A673 (cell line): Measurements from ENCODE around the gene SMIM5. TPM values are rescaled to one million over a fixed set of nuclear protein-coding genes. Genes with fewer than 3 reads are reported as not detected.

ENCODE experiments used
- BruUV-seq: library from RNA; stranded (reverse); fragments of 400-500 nt; replicated peaks from 2 replicates; lab custom pipeline; 2021; lab: Mats Ljungman, UMichigan
- CTCF ChIA-PET: fragments of 300-600 bp; sonication (Branson Sonifier 250); formaldehyde crosslinking; loops from one replicate; lab custom pipeline; 2022; ENCODE audit warnings: antibody characterized with exemption; lab: Charles Lee
- POLR2A ChIA-PET: fragments of 300-600 bp; sonication (Branson Sonifier 250); formaldehyde crosslinking; loops from one replicate; lab custom pipeline; 2022; ENCODE audit warnings: antibody characterized with exemption; ENCODE audit not compliant: low non-redundant PET; lab: Charles Lee
- DNase-seq: peaks from one replicate; pipeline ENCODE4 v3.0.0-alpha.2; 2015; ENCODE audit warnings: low spot score
- H3K27ac ChIP-seq: fragments of 200-600 bp; sonication (generic); 2 replicates; pipeline ENCODE4 v1.5.1; 2016; ENCODE audit warnings: mixed run types, low read depth, mild to moderate bottlenecking, mixed read lengths, antibody characterized with exemption, low read length; ENCODE audit not compliant: poor library complexity, severe bottlenecking
- H3K27me3 ChIP-seq: fragments of 200-600 bp; sonication (generic); replicated peaks from 2 replicates; pipeline ENCODE4 v1.6.1; 2017; ENCODE audit warnings: mixed run types, low read depth, mild to moderate bottlenecking, mixed read lengths, antibody characterized with exemption, low read length; ENCODE audit not compliant: insufficient read depth, poor library complexity
- H3K36me3 ChIP-seq: fragments of 200-600 bp; sonication (generic); 2 replicates; pipeline ENCODE4 v1.6.1; 2016; ENCODE audit warnings: mixed run types, mild to moderate bottlenecking, mixed read lengths, antibody characterized with exemption, low read length; ENCODE audit not compliant: insufficient read depth, poor library complexity, severe bottlenecking
- H3K4me1 ChIP-seq: fragments of 200-600 bp; sonication (generic); 2 replicates; pipeline ENCODE4 v1.6.1; 2017; ENCODE audit warnings: mixed run types, mild to moderate bottlenecking, mixed read lengths, antibody characterized with exemption, low read length; ENCODE audit not compliant: insufficient read depth, poor library complexity, severe bottlenecking
- H3K4me3 ChIP-seq: fragments of 200-600 bp; sonication (generic); 2 replicates; pipeline ENCODE4 v1.5.1; 2016; ENCODE audit warnings: low read depth, mixed run types, mild to moderate bottlenecking, mixed read lengths, low read length; ENCODE audit not compliant: poor library complexity, severe bottlenecking
- H3K9me3 ChIP-seq: fragments of 200-600 bp; sonication (generic); 2 replicates; pipeline ENCODE4 v1.6.1; 2016; ENCODE audit warnings: mixed run types, low read depth, mild to moderate bottlenecking, mixed read lengths, antibody characterized with exemption, low read length; ENCODE audit not compliant: poor library complexity, severe bottlenecking
- EZH2 ChIP-seq: fragments of 200-600 bp; sonication (generic); IDR thresholded peaks from 2 replicates; pipeline ENCODE4 v1.6.1; 2017; ENCODE audit warnings: borderline replicate concordance, low read depth, mild to moderate bottlenecking, mixed read lengths, antibody characterized with exemption, low read length; ENCODE audit not compliant: poor library complexity, severe bottlenecking
- intact Hi-C: fragments of 100-400 bp; cut with micrococcal nuclease; formaldehyde crosslinking; loops from one replicate; pipeline ENCODE4 v1.10.0; 2022; ENCODE audit not compliant: unreplicated experiment
- total RNA-seq: library from RNA; stranded (reverse); gene quantifications from 2 replicates; pipeline ENCODE4 v1.2.3, GENCODE V29; 2021
- TF ChIP-seq, protein P1 (sequence below): fragments of 300-800, 200-600 bp; sonication (generic); conservative IDR thresholded peaks from 2 replicates; pipeline ENCODE4 v1.5.1; 2017; ENCODE audit warnings: low read depth, mild to moderate bottlenecking, antibody characterized with exemption, low read length, moderate library complexity, mixed read lengths

Gene SMIM5
- total RNA-seq, 1 experiment from 2014 or later, result not detected

DNA sequence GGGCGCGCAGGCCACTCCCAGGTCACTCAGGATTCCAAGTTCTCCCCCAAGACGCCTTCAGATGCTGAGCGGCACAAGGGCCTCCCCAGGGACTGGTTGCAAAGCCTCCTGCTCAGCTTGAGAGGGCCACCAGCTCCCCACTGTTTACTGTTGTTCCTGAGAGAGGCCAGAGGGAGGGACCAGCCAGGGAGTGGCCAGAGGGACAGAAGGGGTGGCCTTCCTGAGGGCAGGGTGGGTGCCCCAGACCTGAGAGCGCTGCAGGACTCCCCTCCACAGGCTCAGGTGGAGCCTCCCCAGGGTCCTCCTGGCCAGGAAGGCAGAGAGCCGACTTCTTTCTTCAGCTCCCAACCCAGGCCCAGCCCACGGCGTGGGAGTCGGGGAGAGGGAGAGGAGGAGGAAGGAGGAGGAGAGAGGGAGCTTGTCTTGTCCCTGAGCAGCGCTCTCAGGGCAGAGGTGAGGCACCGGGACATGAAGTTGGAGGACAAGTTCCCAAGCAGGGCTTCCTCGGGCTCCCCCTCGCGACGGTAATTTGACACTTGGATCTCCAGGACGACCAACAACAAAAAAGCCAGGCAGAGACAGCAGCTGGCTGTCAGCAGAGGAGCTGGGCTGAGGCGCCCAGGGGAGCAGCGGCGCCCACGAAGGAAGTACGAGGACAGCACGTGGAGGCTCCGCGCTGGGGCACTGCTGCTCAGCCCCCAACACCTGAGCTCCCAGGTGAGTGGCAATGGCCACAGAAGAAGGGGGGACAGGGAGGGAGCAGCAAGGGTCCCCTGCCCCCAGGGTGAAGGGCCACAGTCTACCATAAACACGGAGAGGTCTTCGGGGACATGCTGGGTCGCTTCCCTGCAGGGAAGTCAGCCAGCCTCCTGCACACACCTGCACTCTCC lies 497 bp downstream of the SMIM5 start:
- ChIA-PET POLR2A (no interaction called here), CTCF (interaction anchor here (0.6 to 2.9 kb wide), 20 partner anchors 9 to 272 kb away, joined by 3 to 95 read pairs (median 4); partner anchors contain the start of genes RECQL5, SAP30BP and TMEM94)
- BruUV-seq, result no TSS peak
- H3K36me3 ChIP-seq, result no peaks in the 10 kb centered on the region
- H3K4me3 ChIP-seq, result peak overlapping the region; percentile 22
- peak; percentile 94 for DNase-seq
- no peaks in the 10 kb centered on the region for H3K9me3 ChIP-seq
- no peak overlapping the region for H3K27ac ChIP-seq
- TF ChIP-seq, protein P1, sequence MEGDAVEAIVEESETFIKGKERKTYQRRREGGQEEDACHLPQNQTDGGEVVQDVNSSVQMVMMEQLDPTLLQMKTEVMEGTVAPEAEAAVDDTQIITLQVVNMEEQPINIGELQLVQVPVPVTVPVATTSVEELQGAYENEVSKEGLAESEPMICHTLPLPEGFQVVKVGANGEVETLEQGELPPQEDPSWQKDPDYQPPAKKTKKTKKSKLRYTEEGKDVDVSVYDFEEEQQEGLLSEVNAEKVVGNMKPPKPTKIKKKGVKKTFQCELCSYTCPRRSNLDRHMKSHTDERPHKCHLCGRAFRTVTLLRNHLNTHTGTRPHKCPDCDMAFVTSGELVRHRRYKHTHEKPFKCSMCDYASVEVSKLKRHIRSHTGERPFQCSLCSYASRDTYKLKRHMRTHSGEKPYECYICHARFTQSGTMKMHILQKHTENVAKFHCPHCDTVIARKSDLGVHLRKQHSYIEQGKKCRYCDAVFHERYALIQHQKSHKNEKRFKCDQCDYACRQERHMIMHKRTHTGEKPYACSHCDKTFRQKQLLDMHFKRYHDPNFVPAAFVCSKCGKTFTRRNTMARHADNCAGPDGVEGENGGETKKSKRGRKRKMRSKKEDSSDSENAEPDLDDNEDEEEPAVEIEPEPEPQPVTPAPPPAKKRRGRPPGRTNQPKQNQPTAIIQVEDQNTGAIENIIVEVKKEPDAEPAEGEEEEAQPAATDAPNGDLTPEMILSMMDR, result peak; percentile 79
- TF ChIP-seq EZH2, result no peak
- no peaks in the 10 kb centered on the region for H3K27me3 ChIP-seq
- peaks cover 14% of the 10 kb centered on the region for H3K4me1 ChIP-seq
- intact Hi-C loops, result loop anchor here (1.0 kb wide), 1 partner anchor 114 kb away; no protein-coding TSS in a partner anchor

DNA sequence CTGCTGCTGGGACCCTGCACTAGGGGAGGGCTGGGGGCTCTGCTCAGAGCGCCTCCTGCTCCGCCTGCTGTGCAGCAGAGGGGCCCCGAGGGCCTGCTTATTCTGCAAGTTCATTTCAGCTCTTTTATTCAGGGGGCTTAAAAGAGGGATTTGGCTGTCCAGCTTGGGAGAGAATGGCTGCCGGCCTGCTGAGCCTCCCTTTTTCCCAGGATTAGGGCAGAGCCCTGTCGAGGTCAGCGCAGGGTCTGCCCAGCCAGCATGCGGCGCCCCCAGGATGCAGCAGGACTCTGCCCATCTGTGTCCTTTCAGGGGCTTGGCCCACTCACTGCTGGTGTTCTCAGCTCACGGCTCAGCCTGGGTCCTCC lies 1.1 kb downstream of the SMIM5 start:
- no peak overlapping the region for H3K27ac ChIP-seq
- no TSS peak for BruUV-seq

DNA sequence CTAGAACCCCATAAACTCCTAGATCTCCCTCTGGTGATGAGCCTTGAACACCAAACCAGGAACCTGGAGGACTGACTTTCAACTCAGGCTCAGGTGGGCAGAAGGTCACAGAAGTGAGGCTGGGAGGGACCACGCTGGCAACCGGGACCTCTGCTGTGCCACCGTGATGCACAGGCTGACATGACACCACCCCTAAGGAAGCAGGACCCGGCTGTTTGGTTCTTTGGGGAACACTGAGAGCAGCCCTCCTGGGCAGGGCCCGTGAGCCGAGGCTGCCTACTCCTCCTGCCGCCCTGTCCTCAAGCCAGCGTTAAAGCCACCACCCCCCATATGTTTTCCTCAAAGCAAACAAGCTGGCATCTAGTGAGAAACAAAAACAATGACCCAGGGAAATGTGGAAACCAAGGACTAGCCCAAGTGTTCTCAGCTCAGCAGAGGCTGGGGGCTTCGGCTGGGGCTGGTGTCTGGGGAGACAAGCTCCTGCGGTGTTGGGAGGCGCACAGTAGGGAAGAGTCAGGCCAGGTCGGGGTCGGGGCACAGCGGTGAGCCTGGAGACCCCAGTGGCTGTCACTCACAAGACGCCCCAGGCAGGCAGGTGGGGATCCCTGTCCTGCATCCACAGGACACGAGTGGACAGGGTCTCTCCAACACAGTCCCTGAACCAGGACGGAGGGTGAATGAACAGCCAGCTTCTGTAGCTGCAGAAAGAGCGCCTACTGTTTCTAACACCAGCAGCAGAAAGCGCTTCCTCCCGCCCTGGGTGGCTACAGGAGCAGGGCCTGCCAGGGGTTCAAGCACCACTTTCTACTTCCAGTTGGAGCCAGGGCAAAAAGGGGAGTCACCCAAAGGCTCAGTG lies 1.7 kb downstream of the SMIM5 start:
- no peaks in the 10 kb centered on the region for H3K36me3 ChIP-seq
- intact Hi-C loops, result no loop called here
- POLR2A ChIA-PET, result no interaction called here
- H3K4me3 ChIP-seq, result no peak overlapping the region
- no peak for DNase-seq
- CTCF ChIA-PET, result interaction anchor here (0.5 to 2.9 kb wide), 3 partner anchors 26 to 115 kb away, joined by 3 to 95 read pairs (median 41); no protein-coding TSS in a partner anchor
- TF ChIP-seq, protein P1, result no peak
- TF ChIP-seq EZH2, result no peak
- no peak overlapping the region for H3K27ac ChIP-seq
- no peaks in the 10 kb centered on the region for H3K27me3 ChIP-seq
- H3K9me3 ChIP-seq, result no peaks in the 10 kb centered on the region
- H3K4me1 ChIP-seq, result peaks cover 14% of the 10 kb centered on the region
- no TSS peak for BruUV-seq

More for the DNA sequence above, 1.1 kb downstream of the SMIM5 start:
- no peak for TF ChIP-seq EZH2
- ChIA-PET CTCF (interaction anchor here (0.5 to 2.9 kb wide), 15 partner anchors 11 to 272 kb away, joined by 3 to 95 read pairs (median 4); partner anchors contain the start of genes RECQL5, SAP30BP and TMEM94), POLR2A (no interaction called here)
- no peak for DNase-seq
- Histone ChIP-seq H3K36me3 (no peaks in the 10 kb centered on the region), H3K9me3 (no peaks in the 10 kb centered on the region), H3K4me1 (peaks cover 14% of the 10 kb centered on the region), H3K4me3 (no peak overlapping the region), H3K27me3 (no peaks in the 10 kb centered on the region)
- intact Hi-C loops, result no loop called here
